AG09309 (cell line): ENCODE data around the gene SNX13.

Experiments used
- DNase-seq: peaks from one replicate; pipeline ENCODE4 v3.0.0-alpha.2; 2010; ENCODE audit warnings: low read depth
- H3K4me3 ChIP-seq: 2 replicates; pipeline ENCODE4 v1.5.1; 2011; ENCODE audit warnings: mild to moderate bottlenecking, low read depth, low read length, moderate library complexity; ENCODE audit not compliant: control insufficient read depth
- TF ChIP-seq, protein P1 (sequence below): IDR thresholded peaks from 2 replicates; pipeline ENCODE4 v1.5.1; 2011; ENCODE audit warnings: mild to moderate bottlenecking, low read depth, low read length, inconsistent platforms; ENCODE audit not compliant: insufficient read depth, control insufficient read depth; ENCODE audit errors: missing control alignments

SNX13 gene

GRCh38 chr7:17934094-17934493 is 6.2 kb downstream of the SNX13 start:
- DNase-seq = no peak
- TF ChIP-seq, protein P1, sequence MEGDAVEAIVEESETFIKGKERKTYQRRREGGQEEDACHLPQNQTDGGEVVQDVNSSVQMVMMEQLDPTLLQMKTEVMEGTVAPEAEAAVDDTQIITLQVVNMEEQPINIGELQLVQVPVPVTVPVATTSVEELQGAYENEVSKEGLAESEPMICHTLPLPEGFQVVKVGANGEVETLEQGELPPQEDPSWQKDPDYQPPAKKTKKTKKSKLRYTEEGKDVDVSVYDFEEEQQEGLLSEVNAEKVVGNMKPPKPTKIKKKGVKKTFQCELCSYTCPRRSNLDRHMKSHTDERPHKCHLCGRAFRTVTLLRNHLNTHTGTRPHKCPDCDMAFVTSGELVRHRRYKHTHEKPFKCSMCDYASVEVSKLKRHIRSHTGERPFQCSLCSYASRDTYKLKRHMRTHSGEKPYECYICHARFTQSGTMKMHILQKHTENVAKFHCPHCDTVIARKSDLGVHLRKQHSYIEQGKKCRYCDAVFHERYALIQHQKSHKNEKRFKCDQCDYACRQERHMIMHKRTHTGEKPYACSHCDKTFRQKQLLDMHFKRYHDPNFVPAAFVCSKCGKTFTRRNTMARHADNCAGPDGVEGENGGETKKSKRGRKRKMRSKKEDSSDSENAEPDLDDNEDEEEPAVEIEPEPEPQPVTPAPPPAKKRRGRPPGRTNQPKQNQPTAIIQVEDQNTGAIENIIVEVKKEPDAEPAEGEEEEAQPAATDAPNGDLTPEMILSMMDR = no peak
- H3K4me3 ChIP-seq = no peak overlapping the region

- DNase-seq = no peak
- H3K4me3 ChIP-seq = no peak overlapping the region
- TF ChIP-seq, protein P1 = no peak
These were observed 7.5 kb downstream of the SNX13 start for GRCh38 chr7:17932770-17933169.

- DNase-seq = no peak
- H3K4me3 ChIP-seq = no peak overlapping the region
- TF ChIP-seq, protein P1 = no peak
These were observed 9.2 kb downstream of the SNX13 start for GRCh38 chr7:17931069-17931468.

GRCh38 chr7:17930546-17930945 is 9.7 kb downstream of the SNX13 start:
- TF ChIP-seq, protein P1 = no peak
- DNase-seq = no peak
- no peak overlapping the region for H3K4me3 ChIP-seq

DNA sequence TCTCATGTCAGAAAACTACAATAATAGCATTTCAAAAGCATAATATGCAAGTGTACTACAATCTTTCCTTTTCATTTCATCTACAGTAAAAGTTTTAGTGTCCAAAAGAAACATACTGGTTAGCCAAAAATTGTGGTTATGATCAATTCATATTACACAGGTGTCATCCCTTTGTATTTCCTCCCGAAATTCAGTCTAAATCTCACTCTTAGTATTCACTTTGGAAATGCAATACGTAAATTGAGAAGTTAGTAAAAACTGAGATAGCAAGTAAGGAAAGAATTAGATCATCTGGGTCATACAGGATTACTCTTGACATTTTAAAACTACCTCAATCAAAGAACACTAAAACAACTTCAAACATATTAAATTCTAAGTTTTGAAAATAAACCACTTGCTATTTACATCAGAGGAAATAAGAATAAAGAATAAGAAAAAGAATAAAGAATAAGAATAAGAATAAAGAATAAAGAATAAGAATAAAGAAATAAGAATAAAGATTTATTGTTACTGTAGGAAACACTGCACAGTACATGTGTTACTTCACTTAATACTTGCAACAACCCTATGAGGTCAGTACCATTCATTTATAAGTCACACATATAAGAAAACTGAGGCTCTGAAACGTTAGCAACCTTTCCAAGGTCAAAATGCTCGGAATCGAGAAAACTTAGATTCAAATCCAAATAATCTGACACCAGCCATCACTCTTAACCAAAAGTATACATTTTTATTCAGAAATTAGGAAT is 10.5 kb downstream of the SNX13 start:
- TF ChIP-seq, protein P1 = no peak
- H3K4me3 ChIP-seq = no peak overlapping the region
- no peak for DNase-seq

DNA sequence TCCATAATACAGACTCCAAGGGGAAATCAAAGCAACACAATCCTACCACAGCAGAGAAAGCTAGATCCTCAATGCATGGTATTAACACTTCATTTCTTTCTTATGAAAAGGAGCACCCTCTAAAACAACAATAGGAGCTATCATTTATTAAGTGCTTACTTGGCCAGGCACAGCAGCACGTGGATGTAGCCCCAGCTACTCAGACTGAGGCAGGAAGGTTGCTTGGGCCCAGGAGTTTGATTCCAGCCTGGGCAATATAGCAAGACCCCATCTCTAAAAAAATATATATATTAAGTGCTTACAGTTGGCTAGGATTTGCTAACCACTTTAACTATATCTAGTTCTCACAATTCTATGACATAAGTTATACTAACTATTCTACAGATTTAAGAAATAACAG is 12.2 kb downstream of the SNX13 start:
- TF ChIP-seq, protein P1 = no peak
- no peak overlapping the region for H3K4me3 ChIP-seq
- no peak for DNase-seq
